GM18498 (cell line): ENCODE data around the gene ARL8A.
A peak's percentile ranks its signal among the peaks of the same experiment; 100 is the strongest.
"Not testable (repeated sequence)": the region's sequence is repeated elsewhere in the genome, so short reads cannot be mapped to it uniquely, and the experiment has no call there.

ENCODE experiments used
- ATAC-seq: cut with Tn5 transposase; IDR thresholded peaks from one replicate; pipeline ENCODE4 v1.9.1; 2021; ENCODE audit warnings: mild to moderate bottlenecking, moderate library complexity; ENCODE audit not compliant: unreplicated experiment

The ARL8A gene

GRCh38 chr1:202143011-202143767 lies 1.3 kb downstream of the ARL8A start:
- ATAC-seq = peak; percentile 27

- not testable (repeated sequence) for ATAC-seq
Observed at GRCh38 chr1:202141468-202141867, 3.1 kb downstream of the ARL8A start.

- ATAC-seq = no peak
Observed at GRCh38 chr1:202140833-202141232, 3.7 kb downstream of the ARL8A start.

GRCh38 chr1:202135221-202135721 lies 9.3 kb downstream of the ARL8A start:
- ATAC-seq = peak; percentile 69

- ATAC-seq = no peak
Observed at GRCh38 chr1:202134645-202135172, 9.8 kb downstream of the ARL8A start.

- no peak for ATAC-seq
Observed at GRCh38 chr1:202133989-202134388, 10.5 kb downstream of the ARL8A start.

GRCh38 chr1:202133496-202133895 lies 11.0 kb downstream of the ARL8A start:
- ATAC-seq = no peak

GRCh38 chr1:202133001-202133400 lies 11.5 kb downstream of the ARL8A start:
- no peak for ATAC-seq

GRCh38 chr1:202131956-202132821 lies 12.3 kb downstream of the ARL8A start:
- ATAC-seq = no peak

- no peak for ATAC-seq
Observed at GRCh38 chr1:202130816-202131522, 13.6 kb downstream of the ARL8A start.

- no peak for ATAC-seq
Observed at GRCh38 chr1:202130297-202130721, 14.2 kb downstream of the ARL8A start.

- no peak for ATAC-seq
Observed at GRCh38 chr1:202129453-202130296, 14.9 kb downstream of the ARL8A start.

GRCh38 chr1:202127836-202128622 lies 16.5 kb downstream of the ARL8A start:
- ATAC-seq = no peak

- ATAC-seq = no peak
Observed at GRCh38 chr1:202127061-202127460, 17.5 kb downstream of the ARL8A start.

- ATAC-seq = no peak
Observed at GRCh38 chr1:202126426-202126825, 18.1 kb downstream of the ARL8A start.

GRCh38 chr1:202125611-202126010 lies 18.9 kb downstream of the ARL8A start:
- ATAC-seq = no peak

- ATAC-seq = no peak
Observed at GRCh38 chr1:202124142-202124541, 20.4 kb downstream of the ARL8A start.

GRCh38 chr1:202123336-202123813 lies 21.2 kb downstream of the ARL8A start:
- no peak for ATAC-seq
